SIG-M5 treated with dmso at 0.1 percent for 504 hours (cell line): Measurements from ENCODE around the gene PIGB.
A peak's percentile ranks its signal among the peaks of the same experiment; 100 is the strongest.
"Not testable (repeated sequence)": the region's sequence is repeated elsewhere in the genome, so short reads cannot be mapped to it uniquely, and the experiment has no call there.

Source experiments
- DNase-seq: peaks from one replicate; lab custom pipeline; 2025; ENCODE audit not compliant: unreplicated experiment; lab: John Stamatoyannopoulos, UW

The PIGB gene

DNA sequence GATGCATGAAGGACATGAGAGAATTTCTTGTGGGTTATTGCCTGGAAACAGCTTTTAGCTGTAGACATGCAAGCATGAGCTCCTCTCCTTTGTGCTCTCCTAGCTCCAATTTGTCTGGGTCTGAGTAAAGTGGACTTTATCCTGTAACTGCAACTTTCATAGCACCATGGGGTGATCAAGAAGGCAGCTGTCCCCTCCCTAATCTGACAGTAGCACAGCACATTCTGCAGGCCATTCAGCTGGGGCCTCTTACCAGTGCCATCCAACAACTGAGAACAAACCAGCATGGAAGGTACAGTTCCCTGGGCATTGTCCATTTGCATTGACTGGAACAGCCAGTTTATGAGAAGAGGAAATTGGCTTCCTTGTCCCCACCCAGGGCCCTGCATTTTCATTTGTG lies 21.7 kb upstream of the PIGB start:
- DNase-seq, result no peak

DNA sequence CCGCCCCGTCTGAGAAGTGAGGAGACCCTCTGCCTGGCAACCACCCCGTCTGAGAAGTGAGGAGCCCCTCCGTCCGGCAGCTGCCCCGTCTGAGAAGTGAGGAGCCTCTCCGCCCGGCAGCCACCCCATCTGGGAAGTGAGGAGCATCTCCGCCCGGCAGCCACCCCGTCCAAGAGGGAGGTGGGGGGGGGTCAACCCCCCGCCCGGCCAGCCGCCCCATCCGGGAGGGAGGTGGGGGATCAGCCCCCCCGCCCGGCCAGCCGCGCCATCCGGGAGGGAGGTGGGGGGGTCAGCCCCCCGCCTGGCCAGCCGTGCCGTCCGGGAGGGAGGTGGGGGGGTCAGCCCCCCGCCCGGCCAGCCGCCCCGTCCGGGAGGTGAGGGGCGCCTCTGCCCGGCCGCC lies 16.2 kb upstream of the PIGB start:
- DNase-seq, result not testable (repeated sequence)

DNA sequence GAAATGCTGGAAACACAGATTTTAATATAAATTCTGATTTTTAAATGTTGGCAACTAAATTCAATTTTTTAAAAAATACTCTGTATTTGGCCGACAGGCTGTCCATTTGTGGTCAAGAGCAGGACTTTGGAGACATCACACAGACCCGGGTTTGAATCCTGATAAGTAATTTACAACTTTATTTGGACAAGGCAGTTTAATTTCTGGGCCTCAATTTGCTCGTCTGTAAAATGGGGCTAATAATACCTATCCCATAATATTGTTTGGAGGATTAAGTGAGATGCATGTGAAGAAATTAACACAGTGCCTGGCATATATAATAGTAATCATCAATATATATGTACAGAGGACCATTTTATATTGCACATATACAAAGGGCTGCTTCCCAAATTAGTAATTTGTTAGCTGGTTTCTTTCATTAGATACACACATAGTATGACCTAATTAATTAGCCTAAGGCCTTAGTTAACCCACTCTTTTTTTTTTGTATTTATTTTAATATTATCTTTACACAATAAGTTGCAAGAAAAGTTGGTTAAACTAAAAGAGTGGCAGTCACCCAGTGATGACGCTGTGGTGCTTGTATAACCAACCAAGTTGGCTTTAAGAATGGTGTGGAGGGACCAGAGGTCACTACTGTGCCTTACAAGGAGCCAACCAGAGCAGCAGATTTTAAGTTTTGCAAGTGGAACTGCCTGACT lies 665 bp downstream of the PIGB start:
- peak; percentile 72 for DNase-seq

DNA sequence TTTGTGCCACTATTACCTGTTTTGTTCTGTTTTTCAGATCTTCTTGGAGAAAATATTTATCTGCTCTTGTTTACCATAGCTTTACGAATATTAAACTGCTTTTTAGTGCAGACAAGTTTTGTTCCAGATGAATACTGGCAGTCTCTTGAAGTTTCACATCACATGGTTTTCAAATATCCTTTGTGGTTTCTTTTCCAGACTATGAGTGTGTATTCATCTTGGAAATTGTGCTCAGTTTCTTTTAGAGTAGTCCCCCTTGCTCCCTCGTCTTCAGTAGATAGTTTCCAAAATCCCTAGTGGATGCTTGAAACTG lies 1.2 kb downstream of the PIGB start:
- DNase-seq, result no peak

DNA sequence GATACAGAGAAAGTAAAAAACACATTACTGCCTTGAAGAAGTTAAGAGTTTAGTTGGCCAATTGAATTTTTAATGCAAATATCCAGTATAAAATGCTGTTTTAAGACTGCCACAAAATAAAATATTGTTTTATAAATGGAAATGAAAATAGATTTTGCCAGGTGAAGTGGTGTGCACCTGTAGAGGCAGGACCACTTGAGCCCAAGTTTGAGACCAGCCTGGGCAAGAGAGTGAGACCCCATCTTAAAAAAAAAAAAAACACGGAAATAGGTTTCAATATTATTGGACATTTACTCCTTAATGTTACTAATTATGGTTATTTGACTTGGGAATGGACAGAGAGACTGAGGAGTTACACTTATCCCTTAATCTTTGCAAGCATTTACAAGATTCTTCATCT lies 1.9 kb downstream of the PIGB start:
- DNase-seq, result no peak

DNA sequence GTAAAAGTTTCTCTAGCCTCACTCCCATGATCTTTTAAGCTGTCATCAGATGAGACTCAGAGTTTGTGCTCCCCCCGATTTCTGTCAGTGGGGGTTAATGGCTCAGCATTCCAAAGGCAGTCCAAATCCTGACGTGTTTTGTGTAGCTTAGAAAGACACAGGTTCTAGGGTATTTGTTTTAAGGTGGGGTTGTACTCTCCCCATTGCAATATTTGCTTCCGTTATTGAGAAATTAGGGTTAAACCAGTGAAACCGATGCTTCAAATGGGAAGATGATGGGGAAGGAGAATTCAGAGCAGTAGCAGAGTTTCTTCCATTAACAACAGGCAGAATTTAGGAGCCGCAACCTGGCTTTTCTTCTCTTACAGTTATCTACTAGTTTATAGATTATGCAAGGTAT lies 3.4 kb downstream of the PIGB start:
- DNase-seq, result peak; percentile 76

DNA sequence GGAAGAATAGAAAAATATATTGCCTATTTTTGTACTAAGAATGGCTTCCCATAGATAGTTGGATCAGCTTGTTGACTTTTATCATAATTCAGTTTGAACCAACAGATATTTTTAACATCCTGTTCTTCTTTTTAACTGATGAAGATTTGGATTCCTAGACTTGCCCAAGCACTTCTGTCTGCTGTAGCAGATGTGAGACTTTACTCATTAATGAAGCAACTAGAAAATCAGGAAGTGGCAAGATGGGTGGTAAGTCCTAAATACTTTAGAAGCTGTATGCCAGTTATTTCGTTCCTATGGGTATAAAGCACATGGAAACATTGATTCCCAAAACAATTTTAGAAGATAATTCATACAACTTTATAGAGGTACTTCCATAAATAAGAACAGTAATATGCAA lies 8.4 kb downstream of the PIGB start:
- peak; percentile 83 for DNase-seq

DNA sequence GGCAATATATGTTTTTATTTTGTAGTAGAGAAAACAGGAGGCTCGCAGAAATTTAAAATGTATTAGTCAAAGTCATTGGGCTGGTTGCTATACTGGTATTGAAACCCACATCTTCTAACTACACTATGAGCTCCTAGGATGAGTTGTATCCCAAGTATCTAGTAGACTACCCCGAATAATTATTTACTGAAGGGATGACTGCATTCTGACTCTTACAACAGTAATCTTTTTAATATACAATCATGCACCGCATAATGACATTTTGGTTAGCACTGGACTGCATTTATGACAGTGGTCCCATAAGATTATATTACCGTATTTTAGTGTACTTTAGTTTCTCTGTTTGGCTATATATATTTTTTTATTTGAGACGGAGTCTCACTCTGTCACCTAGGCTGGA lies 15.3 kb downstream of the PIGB start:
- no peak for DNase-seq

DNA sequence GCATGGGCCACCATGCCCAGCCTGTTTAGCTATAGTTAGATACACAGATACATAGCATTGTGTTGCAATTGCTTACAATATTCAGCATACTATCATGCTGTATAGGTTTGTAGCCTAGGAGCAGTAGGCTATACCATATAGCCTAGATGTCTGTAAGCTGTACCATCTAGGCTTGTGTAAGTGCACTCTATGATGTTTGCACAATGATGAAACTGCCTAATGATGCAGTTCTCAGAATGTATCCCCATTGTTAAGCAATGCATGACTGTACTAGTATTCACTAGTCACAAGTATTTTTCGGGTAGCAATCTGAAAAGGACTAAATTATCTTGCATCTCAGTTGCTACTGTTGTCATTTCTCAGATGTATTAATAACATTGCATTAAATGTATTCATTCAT lies 16.0 kb downstream of the PIGB start:
- peak; percentile 63 for DNase-seq

DNA sequence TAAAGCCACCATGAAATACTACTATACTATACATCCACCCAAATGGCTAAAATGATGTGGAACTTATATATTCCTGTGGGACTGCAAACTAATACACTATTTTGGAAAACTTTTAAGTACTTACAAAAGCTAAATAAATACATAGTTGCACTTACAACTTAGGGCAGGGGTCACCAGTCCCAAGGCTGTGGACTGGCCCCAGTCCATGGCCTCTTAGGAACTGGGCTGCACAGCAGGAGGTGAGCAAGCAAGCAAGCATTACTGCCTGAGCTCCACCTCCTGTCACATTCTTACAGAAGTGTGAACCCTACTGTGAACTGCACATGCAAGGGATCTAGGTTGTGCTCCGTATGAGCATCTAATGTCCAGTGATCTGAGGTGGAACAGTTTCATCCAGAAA lies 18.1 kb downstream of the PIGB start:
- no peak for DNase-seq

DNA sequence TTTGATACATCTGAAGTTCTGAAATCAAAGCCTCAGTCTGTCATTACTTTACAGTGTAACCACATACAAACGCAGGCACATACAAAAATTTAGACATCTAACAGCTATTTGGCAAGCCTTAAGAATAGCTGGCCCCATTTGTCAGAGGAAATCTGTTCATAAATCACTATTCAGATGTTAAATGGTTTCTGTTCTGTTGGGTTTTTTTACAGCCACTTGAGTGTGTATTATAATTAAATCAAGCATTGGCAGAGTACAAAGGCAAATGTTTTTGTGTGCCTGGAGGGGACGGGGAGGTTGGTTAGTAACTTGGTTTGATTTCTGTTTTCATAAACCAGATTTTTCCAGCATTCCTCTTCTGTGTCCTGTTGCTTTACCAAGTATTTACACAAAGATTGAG lies 24.1 kb downstream of the PIGB start:
- DNase-seq, result no peak

DNA sequence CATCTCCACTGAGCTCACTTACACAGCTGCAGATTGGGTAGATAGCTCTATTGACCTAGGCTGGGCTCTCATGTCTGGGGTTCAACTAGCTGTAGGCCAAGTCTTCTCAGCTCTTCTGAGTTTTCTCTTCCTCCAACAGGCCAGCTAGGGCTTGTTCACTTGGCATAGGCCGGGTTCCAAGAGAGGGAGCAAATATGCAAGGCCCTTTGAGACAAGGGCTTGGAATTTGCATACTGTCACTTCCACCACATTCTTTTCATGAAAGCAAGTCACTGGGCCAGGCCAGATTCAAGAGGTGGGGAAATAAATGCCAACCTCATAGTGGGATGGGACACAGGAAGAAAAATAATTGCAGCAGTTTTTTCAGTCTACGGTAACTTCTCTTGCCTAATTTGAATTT lies 25.2 kb downstream of the PIGB start:
- DNase-seq, result no peak

DNA sequence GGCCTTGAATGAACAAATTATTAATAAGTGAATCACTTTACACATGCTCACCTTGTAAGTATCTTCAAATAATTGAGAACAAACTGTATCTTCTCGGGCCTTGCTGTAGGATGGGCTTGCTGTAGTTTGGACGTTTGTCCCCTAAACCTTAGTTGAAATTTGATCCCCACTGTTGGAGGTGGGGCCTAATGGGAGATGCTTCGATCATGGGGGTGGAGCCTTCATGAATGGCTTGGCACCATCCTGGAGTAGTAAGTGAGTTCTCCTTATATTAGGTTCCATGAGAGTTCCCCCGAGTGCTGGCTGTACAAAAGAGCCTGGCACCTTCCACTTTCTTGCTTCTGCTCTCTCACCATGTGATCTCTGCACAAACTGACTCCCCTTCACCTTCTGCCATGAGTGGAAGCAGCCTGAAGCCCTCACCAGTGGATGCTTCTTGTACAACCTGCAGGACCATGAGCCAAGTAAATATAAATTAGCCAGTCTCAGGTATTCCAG lies 29.3 kb downstream of the PIGB start:
- no peak for DNase-seq

DNA sequence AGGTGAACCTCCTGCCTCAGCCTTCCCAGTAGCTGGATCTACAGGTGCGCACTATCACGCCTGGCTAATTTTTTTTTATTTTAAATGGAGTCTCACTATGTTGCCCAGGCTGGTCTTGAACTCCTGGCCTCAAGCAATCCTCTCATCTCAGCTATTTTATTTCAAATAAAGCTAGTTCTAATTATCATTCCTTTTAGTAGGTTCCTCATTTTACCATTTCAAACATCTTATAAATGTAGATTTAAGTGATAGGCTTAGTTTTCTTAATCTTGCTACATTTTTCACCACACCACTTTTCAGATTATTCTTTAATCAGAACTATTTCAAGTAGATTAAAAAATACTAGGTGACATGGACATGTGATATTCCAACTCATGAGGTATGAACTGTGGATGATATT lies 30.3 kb downstream of the PIGB start:
- no peak for DNase-seq

DNA sequence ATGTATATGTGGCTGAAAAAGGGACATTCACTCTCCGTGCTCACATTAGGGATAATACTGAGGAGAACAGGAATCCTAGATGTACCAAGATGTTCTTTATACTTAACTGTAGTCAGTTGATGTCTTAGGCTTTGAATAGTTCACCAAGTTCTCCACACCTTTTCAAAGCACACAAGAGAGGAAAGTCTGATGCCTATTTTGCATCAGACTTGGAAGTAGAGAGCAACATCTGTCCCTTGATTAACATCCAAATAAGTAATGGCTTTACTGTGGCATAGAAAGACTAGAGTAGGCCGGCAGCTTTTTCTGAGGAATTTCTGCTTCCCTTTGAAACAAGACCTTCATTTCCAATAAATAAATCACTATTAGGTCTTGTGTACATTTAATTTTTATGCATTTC lies 34.0 kb downstream of the PIGB start:
- DNase-seq, result no peak

DNA sequence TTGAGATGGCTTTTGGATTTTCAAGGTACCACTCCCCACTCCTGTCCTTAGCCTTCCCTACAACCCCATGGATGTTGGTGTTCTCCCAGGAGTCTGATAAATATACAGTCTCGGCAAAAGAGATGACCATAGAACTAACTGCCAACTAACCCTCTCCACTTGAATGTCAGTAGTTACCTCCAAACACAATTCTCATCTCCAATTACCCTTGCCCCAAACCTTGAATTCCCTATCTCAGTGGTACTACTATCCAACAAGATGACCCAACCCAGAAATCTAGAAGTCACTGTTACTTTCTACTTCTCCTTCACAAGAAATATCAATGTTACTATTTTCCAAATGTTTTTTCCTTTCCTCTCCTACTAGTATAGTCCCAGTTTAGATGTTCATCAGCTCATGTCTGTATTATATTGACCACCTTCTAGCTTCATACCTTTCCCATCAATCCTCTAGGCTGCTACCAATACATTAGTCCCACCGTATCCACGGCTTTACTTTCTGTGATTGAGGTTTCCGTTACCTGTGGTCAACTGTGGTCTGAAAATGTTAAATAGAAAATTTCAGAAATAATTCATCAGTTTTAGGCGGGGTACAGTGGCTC lies 38.1 kb downstream of the PIGB start:
- no peak for DNase-seq

DNA sequence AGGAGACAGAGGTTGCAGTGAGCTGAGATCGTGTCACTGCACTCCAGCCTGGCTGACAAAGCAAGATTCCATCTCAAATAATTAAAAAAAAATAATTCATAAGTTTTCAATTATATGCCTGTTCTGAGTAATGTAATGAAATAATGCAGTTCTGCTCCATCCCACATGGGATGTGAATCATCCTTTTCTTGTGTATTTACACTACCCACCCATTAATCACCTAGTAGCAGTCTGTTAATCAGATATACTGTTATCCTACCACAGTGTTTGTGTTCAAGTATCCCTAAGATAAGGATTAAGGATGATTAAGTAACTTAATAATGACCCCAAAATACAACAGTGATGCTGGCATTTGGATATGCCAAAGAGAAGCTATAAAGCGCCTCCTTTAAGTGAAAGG lies 38.8 kb downstream of the PIGB start:
- no peak for DNase-seq

DNA sequence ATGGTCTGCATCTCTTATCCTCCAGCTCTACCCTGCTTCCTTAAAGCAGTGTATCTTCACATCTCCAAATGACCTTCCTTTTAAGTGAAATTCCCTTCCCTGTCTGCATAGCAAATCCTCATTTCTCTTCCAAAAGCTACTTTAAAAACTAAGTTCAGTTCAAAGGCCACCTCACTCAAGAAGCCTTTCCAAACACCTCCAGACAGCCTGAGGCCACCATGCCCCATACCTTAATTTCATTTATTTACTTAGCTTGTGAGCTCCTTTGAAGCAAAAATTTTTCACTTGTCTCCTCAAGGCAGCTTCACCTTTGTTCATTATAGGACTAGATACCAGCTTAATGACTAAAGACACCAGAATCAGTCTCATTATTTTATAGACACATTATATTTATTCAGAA lies 39.4 kb downstream of the PIGB start:
- no peak for DNase-seq

DNA sequence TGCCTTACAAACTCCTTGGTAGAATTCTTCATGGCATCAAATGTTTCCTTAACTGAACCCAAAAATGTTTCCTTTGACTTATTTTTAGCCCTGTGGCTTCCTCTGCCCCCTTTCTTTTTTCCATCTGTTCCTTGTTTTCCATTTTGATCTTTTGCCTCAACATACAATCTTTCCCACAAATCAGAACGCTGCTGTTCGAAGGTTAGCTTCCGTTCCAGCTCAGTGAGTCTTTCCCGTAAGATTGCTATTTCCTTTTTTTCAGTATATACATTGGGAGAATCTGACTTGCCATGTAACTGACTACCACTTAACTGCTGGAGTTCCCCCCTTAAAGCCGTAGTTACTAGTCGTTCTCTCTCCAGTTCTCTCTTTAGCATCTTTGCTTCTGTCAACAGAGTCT lies 41.2 kb downstream of the PIGB start:
- DNase-seq, result no peak

DNA sequence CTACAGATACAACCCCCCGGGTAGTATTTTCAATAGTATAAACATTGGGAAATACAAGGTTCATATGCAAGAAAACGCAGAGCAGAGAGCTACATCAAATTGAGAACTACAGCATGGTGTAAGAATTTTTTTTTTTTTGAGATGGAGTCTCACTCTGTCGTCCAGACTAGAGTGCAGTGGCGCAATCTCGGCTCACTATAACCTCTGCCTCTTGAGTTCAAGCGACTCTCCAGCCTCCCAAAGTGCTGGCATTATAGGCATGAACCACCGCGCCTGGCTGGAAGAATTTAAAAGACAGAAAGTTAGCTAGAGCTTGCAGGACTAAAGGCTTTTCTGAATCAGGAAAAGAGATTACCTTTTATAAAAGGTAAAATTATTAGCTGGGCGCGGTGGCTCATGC lies 42.0 kb downstream of the PIGB start:
- DNase-seq, result no peak

DNA sequence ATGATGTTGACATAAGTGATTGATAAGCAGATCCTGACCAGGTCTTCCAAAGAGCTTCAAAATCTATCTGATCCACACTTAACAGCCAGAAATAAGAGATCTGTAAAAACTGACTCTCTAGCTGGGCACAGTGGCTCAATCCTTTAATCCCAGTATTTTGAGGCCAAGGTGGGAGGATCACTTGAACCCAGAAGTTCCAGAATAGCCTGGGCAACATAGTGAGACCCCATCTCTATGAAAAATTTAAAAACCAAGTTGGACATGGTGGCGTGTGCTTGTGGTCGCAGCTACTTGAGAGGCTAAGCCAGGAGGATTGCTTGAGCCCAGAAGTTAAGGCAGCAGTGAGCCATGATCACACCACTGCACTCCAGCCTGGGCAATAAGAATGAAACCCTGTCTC lies 43.6 kb downstream of the PIGB start:
- no peak for DNase-seq

DNA sequence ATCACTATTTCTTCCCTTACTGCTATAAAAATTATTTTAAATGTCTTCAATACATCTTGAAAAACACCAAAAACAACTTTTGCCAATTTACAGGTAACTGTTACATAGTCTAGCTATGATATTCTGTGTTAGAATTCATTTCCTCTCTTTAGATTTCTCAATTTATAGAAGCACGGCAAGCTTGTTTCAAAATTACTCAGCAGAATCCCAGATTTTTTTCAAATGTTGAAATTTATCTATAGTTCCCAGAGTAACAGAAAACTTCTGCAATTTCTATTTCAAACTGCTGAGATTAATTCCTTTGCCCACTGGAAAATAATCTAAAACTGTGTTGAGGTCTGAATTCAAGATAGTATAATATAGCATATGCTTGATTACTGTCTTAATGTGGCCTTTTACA lies 48.0 kb downstream of the PIGB start:
- no peak for DNase-seq
